Stimulated activated naive CD8-positive, alpha-beta T cell treated with anti-CD3 and anti-CD28 coated beads, Interleukin-15, Interleukin-2, amounts not matched to agents 100 ng/mL and 50 ng/mL, for 24 hours (primary cell): ENCODE data around the gene PDXDC1.
"Not testable (repeated sequence)": the region's sequence is repeated elsewhere in the genome, so short reads cannot be mapped to it uniquely, and the experiment has no call there.

ENCODE experiments used
- H3K27ac Mint-ChIP-seq: one replicate; pipeline ENCODE4 v1.8.0; 2021; ENCODE audit warnings: mild to moderate bottlenecking, mixed read lengths
- H3K27me3 Mint-ChIP-seq: one replicate; pipeline ENCODE4 v1.8.0; 2021; ENCODE audit warnings: mixed read lengths
- H3K36me3 Mint-ChIP-seq: one replicate; pipeline ENCODE4 v1.8.0; 2021; ENCODE audit warnings: low read depth, mixed read lengths
- H3K4me1 Mint-ChIP-seq: one replicate; pipeline ENCODE4 v1.8.0; 2021; ENCODE audit warnings: low read depth, mixed read lengths
- H3K4me3 Mint-ChIP-seq: one replicate; pipeline ENCODE4 v1.8.0; 2021; ENCODE audit warnings: mild to moderate bottlenecking, mixed read lengths
- H3K9me3 Mint-ChIP-seq: one replicate; pipeline ENCODE4 v1.8.0; 2021; ENCODE audit warnings: mixed read lengths

Gene PDXDC1

GRCh38 chr16:15035163-15035729 lies 60.4 kb downstream of the PDXDC1 start:
- H3K9me3 Mint-ChIP-seq = no peaks in the 10 kb centered on the region

GRCh38 chr16:15037003-15037402 lies 62.2 kb downstream of the PDXDC1 start:
- Mint-ChIP-seq H3K36me3 (peaks cover 50% of the 10 kb centered on the region), H3K4me3 (no peak overlapping the region), H3K4me1 (peaks cover under 1% of the 10 kb centered on the region), H3K27ac (no peak overlapping the region), H3K27me3 (no peaks in the 10 kb centered on the region), H3K9me3 (no peaks in the 10 kb centered on the region)

More at GRCh38 chr16:15035163-15035729, 60.4 kb downstream of the PDXDC1 start:
- H3K4me3 Mint-ChIP-seq = no peak overlapping the region
- no peaks in the 10 kb centered on the region for H3K27me3 Mint-ChIP-seq
- no peak overlapping the region for H3K27ac Mint-ChIP-seq
- peaks cover 11% of the 10 kb centered on the region for H3K4me1 Mint-ChIP-seq
- peaks cover 54% of the 10 kb centered on the region for H3K36me3 Mint-ChIP-seq

GRCh38 chr16:15037745-15038144 lies 62.9 kb downstream of the PDXDC1 start:
- Mint-ChIP-seq H3K4me1 (no peaks in the 10 kb centered on the region), H3K27me3 (no peaks in the 10 kb centered on the region), H3K36me3 (peaks cover 55% of the 10 kb centered on the region), H3K27ac (no peak overlapping the region), H3K4me3 (no peak overlapping the region), H3K9me3 (no peaks in the 10 kb centered on the region)

GRCh38 chr16:15038689-15039088 lies 63.9 kb downstream of the PDXDC1 start:
- Mint-ChIP-seq H3K4me3 (no peak overlapping the region), H3K9me3 (no peaks in the 10 kb centered on the region), H3K36me3 (peaks cover 58% of the 10 kb centered on the region), H3K27me3 (no peaks in the 10 kb centered on the region), H3K27ac (no peak overlapping the region), H3K4me1 (no peaks in the 10 kb centered on the region)

GRCh38 chr16:15041271-15042004 lies 66.6 kb downstream of the PDXDC1 start:
- no peaks in the 10 kb centered on the region for H3K27me3 Mint-ChIP-seq

GRCh38 chr16:15043344-15043743 lies 68.5 kb downstream of the PDXDC1 start:
- H3K4me1 Mint-ChIP-seq = no peaks in the 10 kb centered on the region
- no peak overlapping the region for H3K27ac Mint-ChIP-seq
- H3K36me3 Mint-ChIP-seq = peaks cover 46% of the 10 kb centered on the region
- no peaks in the 10 kb centered on the region for H3K9me3 Mint-ChIP-seq
- no peaks in the 10 kb centered on the region for H3K27me3 Mint-ChIP-seq
- no peak overlapping the region for H3K4me3 Mint-ChIP-seq

More at GRCh38 chr16:15041271-15042004, 66.6 kb downstream of the PDXDC1 start:
- H3K27ac Mint-ChIP-seq = no peak overlapping the region
- H3K9me3 Mint-ChIP-seq = no peaks in the 10 kb centered on the region
- no peak overlapping the region for H3K4me3 Mint-ChIP-seq
- peaks cover 52% of the 10 kb centered on the region for H3K36me3 Mint-ChIP-seq
- H3K4me1 Mint-ChIP-seq = no peaks in the 10 kb centered on the region

- Mint-ChIP-seq H3K27ac (peak overlapping the region; percentile 52), H3K27me3 (no peaks in the 10 kb centered on the region), H3K9me3 (no peaks in the 10 kb centered on the region), H3K4me3 (no peak overlapping the region), H3K4me1 (no peaks in the 10 kb centered on the region), H3K36me3 (peaks cover 37% of the 10 kb centered on the region)
These were observed 69.5 kb downstream of the PDXDC1 start for GRCh38 chr16:15044286-15044685.

GRCh38 chr16:15045270-15045669 lies 70.4 kb downstream of the PDXDC1 start:
- H3K4me3 Mint-ChIP-seq, H3K4me1 Mint-ChIP-seq, H3K27me3 Mint-ChIP-seq, H3K9me3 Mint-ChIP-seq, H3K27ac Mint-ChIP-seq: not testable (repeated sequence)
- peaks cover 29% of the 10 kb centered on the region for H3K36me3 Mint-ChIP-seq

GRCh38 chr16:15046692-15047376 lies 72.0 kb downstream of the PDXDC1 start:
- Mint-ChIP-seq H3K9me3 (no peaks in the 10 kb centered on the region), H3K27ac (no peak overlapping the region), H3K4me1 (no peaks in the 10 kb centered on the region), H3K36me3 (peaks cover 25% of the 10 kb centered on the region), H3K27me3 (no peaks in the 10 kb centered on the region), H3K4me3 (no peak overlapping the region)

GRCh38 chr16:15049581-15050180 lies 74.9 kb downstream of the PDXDC1 start:
- Mint-ChIP-seq H3K4me1 (peaks cover 9% of the 10 kb centered on the region), H3K4me3 (no peak overlapping the region), H3K27ac (no peak overlapping the region), H3K27me3 (no peaks in the 10 kb centered on the region), H3K36me3 (peaks cover 9% of the 10 kb centered on the region), H3K9me3 (no peaks in the 10 kb centered on the region)

GRCh38 chr16:15050440-15050839 lies 75.6 kb downstream of the PDXDC1 start:
- H3K27ac Mint-ChIP-seq, H3K9me3 Mint-ChIP-seq, H3K4me3 Mint-ChIP-seq, H3K27me3 Mint-ChIP-seq, H3K36me3 Mint-ChIP-seq: not testable (repeated sequence)
- H3K4me1 Mint-ChIP-seq = peaks cover 14% of the 10 kb centered on the region

GRCh38 chr16:15051387-15051951 lies 76.6 kb downstream of the PDXDC1 start:
- H3K36me3 Mint-ChIP-seq = peaks cover 9% of the 10 kb centered on the region
- no peaks in the 10 kb centered on the region for H3K27me3 Mint-ChIP-seq
- peaks cover 14% of the 10 kb centered on the region for H3K4me1 Mint-ChIP-seq
- no peaks in the 10 kb centered on the region for H3K9me3 Mint-ChIP-seq
- no peak overlapping the region for H3K4me3 Mint-ChIP-seq
- no peak overlapping the region for H3K27ac Mint-ChIP-seq

GRCh38 chr16:15052747-15053476 lies 78.1 kb downstream of the PDXDC1 start:
- peaks cover 14% of the 10 kb centered on the region for H3K4me1 Mint-ChIP-seq
- H3K9me3 Mint-ChIP-seq = no peaks in the 10 kb centered on the region
- H3K27me3 Mint-ChIP-seq = no peaks in the 10 kb centered on the region
- H3K4me3 Mint-ChIP-seq = no peak overlapping the region
- H3K36me3 Mint-ChIP-seq = no peaks in the 10 kb centered on the region
- H3K27ac Mint-ChIP-seq = no peak overlapping the region

GRCh38 chr16:15053904-15054303 lies 79.1 kb downstream of the PDXDC1 start:
- no peak overlapping the region for H3K27ac Mint-ChIP-seq
- H3K36me3 Mint-ChIP-seq = peaks cover 6% of the 10 kb centered on the region
- H3K4me3 Mint-ChIP-seq = peak overlapping the region; percentile 86
- H3K4me1 Mint-ChIP-seq = peaks cover 14% of the 10 kb centered on the region
- H3K27me3 Mint-ChIP-seq = no peaks in the 10 kb centered on the region
- H3K9me3 Mint-ChIP-seq = no peaks in the 10 kb centered on the region
